Parathyroid adenoma (tissue), 2 donors: Measurements from ENCODE around the gene SLC26A3.

Experiments used
- H2AFZ ChIP-seq: fragments of 300-600 bp; sonication (generic); one replicate; pipeline ENCODE4 v1.7.0; 2017; ENCODE audit warnings: antibody characterized with exemption, mild to moderate bottlenecking
- H3K27ac ChIP-seq: fragments of 300-600 bp; sonication (generic); one replicate; pipeline ENCODE4 v1.7.0; 2017
- H3K27me3 ChIP-seq: fragments of 300-600 bp; sonication (generic); one replicate; pipeline ENCODE4 v1.7.0; 2017; ENCODE audit warnings: low read length; ENCODE audit not compliant: control insufficient read depth, insufficient read depth
- H3K36me3 ChIP-seq: fragments of 300-600 bp; sonication (generic); one replicate; pipeline ENCODE4 v1.7.0; 2017; ENCODE audit warnings: low read length; ENCODE audit not compliant: control insufficient read depth, insufficient read depth
- H3K4me1 ChIP-seq: fragments of 300-600 bp; sonication (generic); one replicate; pipeline ENCODE4 v1.7.0; 2017; ENCODE audit warnings: control low read depth
- H3K4me2 ChIP-seq: fragments of 300-600 bp; sonication (generic); one replicate; pipeline ENCODE4 v1.7.0; 2017; ENCODE audit warnings: low read length
- H3K4me3 ChIP-seq: fragments of 300-600 bp; sonication (generic); one replicate; pipeline ENCODE4 v1.7.0; 2017; ENCODE audit warnings: low read depth, low read length
- H3K79me2 ChIP-seq: fragments of 300-600 bp; sonication (generic); one replicate; pipeline ENCODE4 v1.7.0; 2017; ENCODE audit warnings: control low read depth
- H3K9ac ChIP-seq: fragments of 300-600 bp; sonication (generic); one replicate; pipeline ENCODE4 v1.7.0; 2017; ENCODE audit warnings: mild to moderate bottlenecking
- H3K9me3 ChIP-seq: fragments of 300-600 bp; sonication (generic); one replicate; pipeline ENCODE4 v1.7.0; 2017; ENCODE audit warnings: low read length; ENCODE audit not compliant: control insufficient read depth
- CTCF ChIP-seq: fragments of 300-600 bp; sonication (generic); IDR thresholded peaks from one replicate; pipeline ENCODE4 v1.7.0; 2017; ENCODE audit warnings: antibody characterized with exemption, mild to moderate bottlenecking
- donor health status: primary hyperparathyroidism.

Gene SLC26A3

GRCh38 chr7:107779647-107780099, 23.4 kb downstream of the SLC26A3 start:
- no peaks in the 10 kb centered on the region for H3K9me3 ChIP-seq
- H3K4me2 ChIP-seq: no peak overlapping the region
- H3K4me1 ChIP-seq: no peaks in the 10 kb centered on the region
- H2AFZ ChIP-seq: no peak overlapping the region
- no peaks in the 10 kb centered on the region for H3K36me3 ChIP-seq
- H3K9ac ChIP-seq: no peak overlapping the region
- no peak overlapping the region for H3K4me3 ChIP-seq
- H3K79me2 ChIP-seq: no peaks in the 10 kb centered on the region
- TF ChIP-seq CTCF: no peak
- no peak overlapping the region for H3K27ac ChIP-seq
- H3K27me3 ChIP-seq: no peaks in the 10 kb centered on the region

GRCh38 chr7:107778283-107778682, 24.7 kb downstream of the SLC26A3 start:
- Histone ChIP-seq H3K36me3 (no peaks in the 10 kb centered on the region), H3K9me3 (no peaks in the 10 kb centered on the region), H3K9ac (no peak overlapping the region), H3K27ac (no peak overlapping the region), H2AFZ (no peak overlapping the region), H3K4me3 (no peak overlapping the region), H3K4me2 (no peak overlapping the region), H3K4me1 (no peaks in the 10 kb centered on the region), H3K27me3 (no peaks in the 10 kb centered on the region), H3K79me2 (no peaks in the 10 kb centered on the region)
- TF ChIP-seq CTCF: no peak

GRCh38 chr7:107777702-107778101, 25.3 kb downstream of the SLC26A3 start:
- H2AFZ ChIP-seq: no peak overlapping the region
- no peaks in the 10 kb centered on the region for H3K79me2 ChIP-seq
- no peak overlapping the region for H3K9ac ChIP-seq
- TF ChIP-seq CTCF: no peak
- no peaks in the 10 kb centered on the region for H3K9me3 ChIP-seq
- H3K4me1 ChIP-seq: no peaks in the 10 kb centered on the region
- H3K4me2 ChIP-seq: no peak overlapping the region
- no peaks in the 10 kb centered on the region for H3K36me3 ChIP-seq
- no peak overlapping the region for H3K4me3 ChIP-seq
- no peak overlapping the region for H3K27ac ChIP-seq
- no peaks in the 10 kb centered on the region for H3K27me3 ChIP-seq

GRCh38 chr7:107773027-107773426, 30.0 kb downstream of the SLC26A3 start:
- H3K9ac ChIP-seq: no peak overlapping the region
- no peak for TF ChIP-seq CTCF
- H3K79me2 ChIP-seq: no peaks in the 10 kb centered on the region
- no peak overlapping the region for H3K27ac ChIP-seq
- H3K4me3 ChIP-seq: no peak overlapping the region
- H3K36me3 ChIP-seq: no peaks in the 10 kb centered on the region
- no peaks in the 10 kb centered on the region for H3K9me3 ChIP-seq
- H3K4me2 ChIP-seq: no peak overlapping the region
- no peak overlapping the region for H2AFZ ChIP-seq
- H3K4me1 ChIP-seq: no peaks in the 10 kb centered on the region
- H3K27me3 ChIP-seq: no peaks in the 10 kb centered on the region

- H3K27ac ChIP-seq: no peak overlapping the region
- no peak for TF ChIP-seq CTCF
Measured at GRCh38 chr7:107768263-107768662, 34.8 kb downstream of the SLC26A3 start.

More at GRCh38 chr7:107768263-107768662, 34.8 kb downstream of the SLC26A3 start:
- no peaks in the 10 kb centered on the region for H3K79me2 ChIP-seq
- H3K4me1 ChIP-seq: no peaks in the 10 kb centered on the region
- H3K27me3 ChIP-seq: no peaks in the 10 kb centered on the region
- no peaks in the 10 kb centered on the region for H3K9me3 ChIP-seq
- H3K9ac ChIP-seq: no peak overlapping the region
- no peaks in the 10 kb centered on the region for H3K36me3 ChIP-seq
- H2AFZ ChIP-seq: no peak overlapping the region
- H3K4me2 ChIP-seq: no peak overlapping the region
- no peak overlapping the region for H3K4me3 ChIP-seq
